Endodermal cell (in vitro differentiated cells): Measurements from ENCODE around the gene GPER1. TPM values are rescaled to one million over a fixed set of nuclear protein-coding genes. Genes with fewer than 3 reads are reported as not detected.

Source experiments
- DNase-seq: peaks from one replicate; pipeline ENCODE4 v3.0.0-alpha.2; 2017
- H3K27ac ChIP-seq: 2 replicates; pipeline ENCODE4 v1.5.1; 2013; ENCODE audit warnings: mild to moderate bottlenecking, low read depth, low read length, moderate library complexity
- H3K27me3 ChIP-seq: 2 replicates; pipeline ENCODE4 v1.6.1; 2013; ENCODE audit warnings: mild to moderate bottlenecking, low read length, moderate library complexity; ENCODE audit not compliant: insufficient read depth, control insufficient read depth, poor library complexity, severe bottlenecking
- H3K36me3 ChIP-seq: 2 replicates; pipeline ENCODE4 v1.7.0; 2013; ENCODE audit warnings: mild to moderate bottlenecking, low read length, moderate library complexity; ENCODE audit not compliant: control insufficient read depth, insufficient read depth
- H3K4me1 ChIP-seq: one replicate; pipeline ENCODE4 v1.7.0; 2013; ENCODE audit warnings: low read length; ENCODE audit not compliant: control insufficient read depth, insufficient read depth
- H3K4me3 ChIP-seq: 2 replicates; pipeline ENCODE4 v1.5.1; 2013; ENCODE audit warnings: mild to moderate bottlenecking, low read length, moderate library complexity
- H3K9ac ChIP-seq: 2 replicates; pipeline ENCODE4 v1.6.1; 2013; ENCODE audit warnings: mild to moderate bottlenecking, low read length, moderate library complexity; ENCODE audit not compliant: poor library complexity, severe bottlenecking; ENCODE audit errors: extremely low read depth
- H3K9me3 ChIP-seq: 2 replicates; pipeline ENCODE4 v1.6.1; 2013; ENCODE audit warnings: mild to moderate bottlenecking, low read length, moderate library complexity; ENCODE audit not compliant: control insufficient read depth
- H3K27ac Mint-ChIP-seq: 2 replicates; pipeline ENCODE4 v1.8.0; 2020; ENCODE audit warnings: mixed read lengths
- H3K27me3 Mint-ChIP-seq: 2 replicates; pipeline ENCODE4 v1.8.0; 2021; ENCODE audit warnings: mild to moderate bottlenecking, mixed read lengths; ENCODE audit not compliant: insufficient read depth
- H3K36me3 Mint-ChIP-seq: 2 replicates; pipeline ENCODE4 v1.8.0; 2020; ENCODE audit warnings: low read depth, mixed read lengths
- H3K4me1 Mint-ChIP-seq: 2 replicates; pipeline ENCODE4 v1.8.0; 2020; ENCODE audit warnings: mixed read lengths
- H3K4me3 Mint-ChIP-seq: 2 replicates; pipeline ENCODE4 v1.8.0; 2020; ENCODE audit warnings: mild to moderate bottlenecking, moderate library complexity, mixed read lengths
- H3K9me3 Mint-ChIP-seq: 2 replicates; pipeline ENCODE4 v1.8.0; 2020; ENCODE audit warnings: mild to moderate bottlenecking, mixed read lengths
- CTCF ChIP-seq: fragments of 200-600 bp; sonication (generic); conservative IDR thresholded peaks from 2 replicates; pipeline ENCODE4 v1.5.0; 2021; ENCODE audit warnings: antibody characterized with exemption, mild to moderate bottlenecking
- WGBS, 2 experiments: methylation state at CpG; one replicate each; pipeline versions ENCODE4 v1.1.5 to v1.1.7; 2013; ENCODE audit warnings: missing lambda C conversion rate in 2 of 2, mixed read lengths in 1 of 2; ENCODE audit not compliant: insufficient coverage in 1 of 2, insufficient read length in 1 of 2; 5-methylcytosine and 5-hydroxymethylcytosine counted together
- total RNA-seq, 2 donors: library from RNA; stranded (reverse); fragmentation: NEBNext Ultra II Directional in 1 of 2; extraction: Animal tissue kit (Norgen Biotek cat#: 25700) in 1 of 2; gene quantifications; 2 replicates in 1 of 2; 3 replicates in 1 of 2; pipeline ENCODE4 v1.2.1, GENCODE V29; 2021

GPER1 gene
- total RNA-seq, 2 donors from 2014 or later: 0.35 to 0.51 TPM

GRCh38 chr7:1054861-1055450, 33.0 kb upstream of the GPER1 start:
- Mint-ChIP-seq H3K27ac (no peak overlapping the region), H3K4me3 (no peak overlapping the region), H3K9me3 (no peaks in the 10 kb centered on the region), H3K36me3 (peaks cover 9% of the 10 kb centered on the region), H3K27me3 (no peaks in the 10 kb centered on the region), H3K4me1 (peaks cover 3% of the 10 kb centered on the region)
- no peaks in the 10 kb centered on the region for H3K9me3 ChIP-seq
- no peaks in the 10 kb centered on the region for H3K27me3 ChIP-seq
- H3K27ac ChIP-seq: peak overlapping the region; percentile 38
- no peak overlapping the region for H3K9ac ChIP-seq
- peaks cover 7% of the 10 kb centered on the region for H3K4me1 ChIP-seq
- no peak overlapping the region for H3K4me3 ChIP-seq
- H3K36me3 ChIP-seq: no peaks in the 10 kb centered on the region
- TF ChIP-seq CTCF: no peak
- WGBS, 2 experiments: 94 to 96% methylated on average over 31 to 32 of the region's 32 CpGs
- DNase-seq: no peak

GRCh38 chr7:1055491-1055955, 32.4 kb upstream of the GPER1 start:
- 94 to 97% methylated on average over 12 to 15 of the region's 15 CpGs for WGBS, 2 experiments
- H3K27ac Mint-ChIP-seq: no peak overlapping the region
- H3K27ac ChIP-seq: peak overlapping the region; percentile 38

GRCh38 chr7:1055956-1056784, 31.7 kb upstream of the GPER1 start:
- no peaks in the 10 kb centered on the region for H3K36me3 ChIP-seq
- peak overlapping the region; percentile 38 for H3K27ac ChIP-seq
- H3K9ac ChIP-seq: no peak overlapping the region
- no peak for DNase-seq
- no peaks in the 10 kb centered on the region for H3K27me3 ChIP-seq
- peaks cover 6% of the 10 kb centered on the region for H3K4me1 Mint-ChIP-seq
- H3K27ac Mint-ChIP-seq: no peak overlapping the region
- H3K9me3 Mint-ChIP-seq: no peaks in the 10 kb centered on the region
- WGBS, 2 experiments: 93 to 95% methylated on average over 15 to 36 of the region's 36 CpGs
- no peaks in the 10 kb centered on the region for H3K27me3 Mint-ChIP-seq
- no peak overlapping the region for H3K4me3 ChIP-seq
- peaks cover 16% of the 10 kb centered on the region for H3K4me1 ChIP-seq
- H3K36me3 Mint-ChIP-seq: peaks cover 9% of the 10 kb centered on the region
- no peak overlapping the region for H3K4me3 Mint-ChIP-seq
- no peak for TF ChIP-seq CTCF
- no peaks in the 10 kb centered on the region for H3K9me3 ChIP-seq

More at GRCh38 chr7:1055491-1055955, 32.4 kb upstream of the GPER1 start:
- H3K9me3 Mint-ChIP-seq: no peaks in the 10 kb centered on the region
- H3K27me3 ChIP-seq: no peaks in the 10 kb centered on the region
- H3K27me3 Mint-ChIP-seq: no peaks in the 10 kb centered on the region
- no peak for DNase-seq
- TF ChIP-seq CTCF: no peak
- H3K4me1 Mint-ChIP-seq: peaks cover 6% of the 10 kb centered on the region
- no peak overlapping the region for H3K4me3 Mint-ChIP-seq
- H3K4me1 ChIP-seq: peaks cover 11% of the 10 kb centered on the region
- H3K9me3 ChIP-seq: no peaks in the 10 kb centered on the region
- no peak overlapping the region for H3K4me3 ChIP-seq
- H3K36me3 ChIP-seq: no peaks in the 10 kb centered on the region
- H3K36me3 Mint-ChIP-seq: peaks cover 9% of the 10 kb centered on the region
- no peak overlapping the region for H3K9ac ChIP-seq
